Stimulated activated CD4-positive, alpha-beta T cell treated with anti-CD3 and anti-CD28 coated beads, Interleukin-4, amount 100 ng/mL, for 4 hours (primary cell): ENCODE results near the gene MED1.

Source experiments
- DNase-seq, 2 experiments: peaks; one replicate each; pipeline ENCODE4 v3.0.0-alpha.2; 2020

Gene MED1

GRCh38 chr17:39361064-39361463 is 90.0 kb downstream of the MED1 start:
- DNase-seq, result no peak

- DNase-seq, result no peak
Observed at GRCh38 chr17:39360537-39360936, 90.5 kb downstream of the MED1 start.

DNA sequence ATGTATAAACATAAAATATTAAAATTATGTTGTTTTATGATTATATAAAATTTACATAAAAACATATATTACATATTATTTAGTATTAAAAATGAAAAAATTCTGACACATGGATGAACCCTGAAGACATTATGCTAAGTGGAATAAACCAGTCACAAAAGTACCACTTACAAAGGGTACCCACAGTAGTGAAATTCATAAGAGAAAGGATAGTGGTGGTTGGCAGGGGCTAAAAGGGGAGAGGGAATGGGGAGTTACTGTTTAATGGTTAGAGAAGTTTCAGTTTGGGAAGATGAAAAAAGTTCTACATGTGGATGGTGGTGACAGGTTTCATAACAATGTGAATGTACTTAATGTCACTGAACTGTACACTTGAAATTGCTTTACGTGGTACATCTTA is 91.1 kb downstream of the MED1 start:
- DNase-seq, result no peak

DNA sequence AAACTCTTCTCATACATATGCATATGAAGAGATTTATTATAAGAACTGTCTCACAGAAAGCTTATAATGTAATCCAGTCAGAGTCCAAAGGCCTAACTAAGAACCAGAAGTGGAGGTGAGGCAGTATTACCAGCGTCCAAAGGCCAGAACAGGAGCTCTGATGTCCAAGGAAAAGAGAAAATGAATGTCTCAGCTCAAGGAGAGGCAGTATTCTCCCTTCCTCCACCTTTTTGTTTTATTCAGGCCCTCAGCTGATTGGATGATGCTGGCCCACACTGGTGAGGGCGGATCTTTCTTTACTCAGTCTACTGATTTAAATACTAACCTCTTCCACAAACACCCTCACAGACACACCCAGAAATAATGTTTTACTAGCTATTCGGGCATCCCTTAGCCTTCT is 93.1 kb downstream of the MED1 start:
- no peak for DNase-seq

DNA sequence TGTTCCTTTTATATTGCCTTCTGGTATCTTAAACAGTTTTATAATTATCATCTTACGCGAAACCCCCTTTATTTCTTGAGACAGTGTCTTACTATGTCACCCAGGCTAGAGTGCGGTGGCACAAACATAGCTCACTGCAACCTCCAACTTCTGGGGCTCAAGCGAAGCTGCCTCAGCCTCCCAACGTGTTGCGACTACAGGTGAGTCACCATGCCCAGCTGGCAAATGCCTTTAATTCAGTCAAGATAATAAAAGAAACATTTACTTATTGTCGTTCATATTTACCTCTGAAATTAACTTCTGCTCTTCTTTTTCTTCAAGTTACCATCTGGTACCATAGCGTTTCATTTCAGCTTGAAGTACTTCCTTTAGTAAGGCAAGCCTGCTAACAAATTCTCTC is 93.6 kb downstream of the MED1 start:
- DNase-seq, result no peak
